H9 (cell line): ENCODE measurements around the gene ARID4A. TPM values are rescaled to one million over a fixed set of nuclear protein-coding genes. Genes with fewer than 3 reads are reported as not detected.

Experiments
- DNase-seq: peaks from one replicate; pipeline ENCODE4 v3.0.0-alpha.2; 2017
- H2AFZ ChIP-seq: one replicate; pipeline ENCODE4 v1.6.1; 2013; ENCODE audit warnings: mild to moderate bottlenecking, low read length, control low read depth, moderate library complexity
- H2AK5ac ChIP-seq: 2 replicates; pipeline ENCODE4 v1.6.1; 2013; ENCODE audit warnings: low read length, control low read depth, mixed read lengths; ENCODE audit not compliant: insufficient read length
- H2BK120ac ChIP-seq: one replicate; pipeline ENCODE4 v1.6.1; 2013; ENCODE audit warnings: low read depth, mild to moderate bottlenecking, low read length, control low read depth, inconsistent platforms; ENCODE audit not compliant: poor library complexity, severe bottlenecking
- H2BK12ac ChIP-seq: 2 replicates; pipeline ENCODE4 v1.6.1; 2013; ENCODE audit warnings: low read length, control low read depth, mixed read lengths, low read depth; ENCODE audit not compliant: insufficient read length
- H2BK15ac ChIP-seq: 2 replicates; pipeline ENCODE4 v1.6.1; 2013; ENCODE audit warnings: low read depth, low read length, control low read depth
- H2BK20ac ChIP-seq: one replicate; pipeline ENCODE4 v1.6.1; 2013; ENCODE audit warnings: low read depth, mild to moderate bottlenecking, low read length, control low read depth, inconsistent platforms; ENCODE audit not compliant: poor library complexity, severe bottlenecking
- H2BK5ac ChIP-seq: 2 replicates; pipeline ENCODE4 v1.6.1; 2013; ENCODE audit warnings: low read length, control low read depth, mixed read lengths; ENCODE audit not compliant: insufficient read length
- H3K14ac ChIP-seq: 2 replicates; pipeline ENCODE4 v1.6.1; 2013; ENCODE audit warnings: low read length, control low read depth; ENCODE audit not compliant: insufficient read depth
- H3K18ac ChIP-seq: 2 replicates; pipeline ENCODE4 v1.6.1; 2013; ENCODE audit warnings: low read depth, mild to moderate bottlenecking, mixed read lengths, low read length, control low read depth; ENCODE audit not compliant: insufficient read length
- H3K23ac ChIP-seq: 2 replicates; pipeline ENCODE4 v1.6.1; 2013; ENCODE audit warnings: low read length, control low read depth, mixed read lengths, low read depth; ENCODE audit not compliant: insufficient read length
- H3K23me2 ChIP-seq: 2 replicates; pipeline ENCODE4 v1.6.1; 2013; ENCODE audit warnings: low read depth, mild to moderate bottlenecking, mixed read lengths, low read length, control low read depth; ENCODE audit not compliant: insufficient read length, poor library complexity, severe bottlenecking
- H3K27ac ChIP-seq: 2 replicates; pipeline ENCODE4 v1.5.1; 2013; ENCODE audit warnings: low read length, control low read depth, mixed read lengths, low read depth; ENCODE audit not compliant: insufficient read length
- H3K27me3 ChIP-seq: 2 replicates; pipeline ENCODE4 v1.6.1; 2013; ENCODE audit warnings: low read length, control low read depth, inconsistent platforms; ENCODE audit not compliant: insufficient read depth
- H3K4ac ChIP-seq: 2 replicates; pipeline ENCODE4 v1.6.1; 2013; ENCODE audit warnings: low read depth, mild to moderate bottlenecking, control low read depth, inconsistent platforms, low read length, moderate library complexity
- H3K4me1 ChIP-seq: 2 replicates; pipeline ENCODE4 v1.6.1; 2013; ENCODE audit warnings: low read length, control low read depth, inconsistent platforms; ENCODE audit not compliant: insufficient read depth
- H3K4me2 ChIP-seq: 2 replicates; pipeline ENCODE4 v1.6.1; 2013; ENCODE audit warnings: low read length, control low read depth, mixed read lengths; ENCODE audit not compliant: insufficient read length, insufficient read depth
- H3K56ac ChIP-seq: 2 replicates; pipeline ENCODE4 v1.6.1; 2013; ENCODE audit warnings: low read depth, mild to moderate bottlenecking, mixed read lengths, low read length, control low read depth; ENCODE audit not compliant: insufficient read length
- H3K79me1 ChIP-seq: 2 replicates; pipeline ENCODE4 v1.6.1; 2013; ENCODE audit warnings: low read depth, mild to moderate bottlenecking, moderate library complexity, low read length, control low read depth, inconsistent platforms; ENCODE audit not compliant: insufficient read depth, poor library complexity, severe bottlenecking
- H3K79me2 ChIP-seq: 2 replicates; pipeline ENCODE4 v1.6.1; 2013; ENCODE audit warnings: low read length, control low read depth, inconsistent platforms; ENCODE audit not compliant: insufficient read depth
- H3K9ac ChIP-seq: 2 replicates; pipeline ENCODE4 v1.6.1; 2013; ENCODE audit warnings: low read length, control low read depth, mixed read lengths; ENCODE audit not compliant: insufficient read length; ENCODE audit errors: extremely low read depth
- H3K9me3 ChIP-seq: one replicate; pipeline ENCODE4 v1.6.1; 2013; ENCODE audit warnings: low read depth, low read length, inconsistent platforms; ENCODE audit not compliant: control insufficient read depth
- H3T11ph ChIP-seq: one replicate; pipeline ENCODE4 v1.6.1; 2013; ENCODE audit warnings: mild to moderate bottlenecking, low read length, control low read depth, inconsistent platforms
- H4K20me1 ChIP-seq: one replicate; pipeline ENCODE4 v1.6.1; 2013; ENCODE audit not compliant: control insufficient read depth, insufficient read length, insufficient read depth
- H4K5ac ChIP-seq: 2 replicates; pipeline ENCODE4 v1.6.1; 2013; ENCODE audit warnings: low read depth, mild to moderate bottlenecking, mixed read lengths, low read length, control low read depth; ENCODE audit not compliant: insufficient read length
- H4K8ac ChIP-seq: replicated peaks from 2 replicates; pipeline ENCODE4 v1.6.1; 2013; ENCODE audit warnings: low read length, control low read depth, mixed read lengths, low read depth; ENCODE audit not compliant: insufficient read length
- H4K91ac ChIP-seq: 2 replicates; pipeline ENCODE4 v1.6.1; 2013; ENCODE audit warnings: low read depth, mild to moderate bottlenecking, moderate library complexity, mixed read lengths, low read length, control low read depth; ENCODE audit not compliant: insufficient read length
- H3K27ac Mint-ChIP-seq, 3 experiments: 2 replicates in 2 of 3; 3 replicates in 1 of 3; pipeline ENCODE4 v1.8.0; 2020 to 2021; ENCODE audit warnings: mixed read lengths in 3 of 3, mild to moderate bottlenecking in 1 of 3, moderate library complexity in 1 of 3
- H3K27me3 Mint-ChIP-seq: 2 replicates; pipeline ENCODE4 v1.8.0; 2021; ENCODE audit warnings: low read depth, mild to moderate bottlenecking, moderate library complexity, mixed read lengths
- H3K36me3 Mint-ChIP-seq, 3 experiments: 2 replicates in 2 of 3; 3 replicates in 1 of 3; pipeline ENCODE4 v1.8.0; 2020 to 2021; ENCODE audit warnings: low read depth in 3 of 3, mixed read lengths in 3 of 3; ENCODE audit not compliant: insufficient read depth in 1 of 3
- H3K4me1 Mint-ChIP-seq, 2 experiments: 2 replicates each; pipeline ENCODE4 v1.8.0; 2020; ENCODE audit warnings: mixed read lengths in 2 of 2
- H3K4me3 Mint-ChIP-seq, 2 experiments: 2 replicates in 1 of 2; 3 replicates in 1 of 2; pipeline ENCODE4 v1.8.0; 2020 to 2021; ENCODE audit warnings: mild to moderate bottlenecking in 2 of 2, mixed read lengths in 2 of 2, moderate library complexity in 1 of 2
- H3K9me3 Mint-ChIP-seq, 2 experiments: 2 replicates in 1 of 2; 3 replicates in 1 of 2; pipeline ENCODE4 v1.8.0; 2020; ENCODE audit warnings: mild to moderate bottlenecking in 2 of 2, mixed read lengths in 2 of 2, moderate library complexity in 1 of 2
- CTCF ChIP-seq: fragments of 200-600 bp; sonication (generic); conservative IDR thresholded peaks from 3 replicates; pipeline ENCODE4 v1.8.0; 2021; ENCODE audit warnings: antibody characterized with exemption, mild to moderate bottlenecking
- WGBS: extraction: QIAGEN DNeasy Blood & Tissue Kit; methylation state at CpG from one replicate; pipeline ENCODE4 v1.1.7; 2013; ENCODE audit warnings: missing lambda C conversion rate, low lambda C conversion rate, mixed read lengths; ENCODE audit not compliant: insufficient read length; ENCODE audit errors: extremely low coverage; 5-methylcytosine and 5-hydroxymethylcytosine counted together
- total RNA-seq: library from RNA; stranded (reverse); gene quantifications from 2 replicates; pipeline ENCODE4 v1.2.1, GENCODE V29; 2021

The ARID4A gene
- total RNA-seq, 1 experiment from 2014 or later = 13.2 TPM

GRCh38 chr14:58390830-58391229 lies 92.5 kb downstream of the ARID4A start:
- no peak overlapping the region for H3K27ac ChIP-seq
- no peaks in the 10 kb centered on the region for H3K79me2 ChIP-seq
- H2AK5ac ChIP-seq = no peak overlapping the region
- no peak overlapping the region for H3K56ac ChIP-seq
- H3K27me3 Mint-ChIP-seq = peaks cover 19% of the 10 kb centered on the region
- H2BK20ac ChIP-seq = no peak overlapping the region
- no peak overlapping the region for H4K8ac ChIP-seq
- no peak overlapping the region for H3K14ac ChIP-seq
- no peak overlapping the region for H4K91ac ChIP-seq
- H4K5ac ChIP-seq = no peak overlapping the region
- no peak overlapping the region for H3K4me3 Mint-ChIP-seq
- no peak overlapping the region for H3T11ph ChIP-seq
- no peak overlapping the region for H3K4ac ChIP-seq
- no CpG with 5 or more reads among the region's 2 CpGs for WGBS
- no peaks in the 10 kb centered on the region for H4K20me1 ChIP-seq
- no peak overlapping the region for H3K9ac ChIP-seq
- H3K27me3 ChIP-seq = no peaks in the 10 kb centered on the region; the same call in 1 of the 2 replicates
- H3K18ac ChIP-seq = no peak overlapping the region
- no peak overlapping the region for H2BK120ac ChIP-seq
- H2BK15ac ChIP-seq = no peak overlapping the region
- no peaks in the 10 kb centered on the region for H3K4me1 ChIP-seq
- no peaks in the 10 kb centered on the region for H3K23me2 ChIP-seq
- no peak overlapping the region for H3K4me2 ChIP-seq
- no peak for TF ChIP-seq CTCF
- no peak for DNase-seq
- H3K36me3 Mint-ChIP-seq = no peaks in the 10 kb centered on the region
- H3K9me3 Mint-ChIP-seq = no peaks in the 10 kb centered on the region; a peak in 1 of 5 replicates
- no peaks in the 10 kb centered on the region for H3K9me3 ChIP-seq
- no peak overlapping the region for H2BK12ac ChIP-seq
- no peak overlapping the region for H3K23ac ChIP-seq
- no peak overlapping the region for H2AFZ ChIP-seq
- H3K4me1 Mint-ChIP-seq = peaks cover 2 to 4% of the 10 kb centered on the region in 2 experiments; a peak in 3 of 4 replicates
- no peak overlapping the region for H2BK5ac ChIP-seq
- H3K79me1 ChIP-seq = no peaks in the 10 kb centered on the region
- no peak overlapping the region for H3K27ac Mint-ChIP-seq
